ENCODE measurements around the gene TMEM132A.

DNA sequence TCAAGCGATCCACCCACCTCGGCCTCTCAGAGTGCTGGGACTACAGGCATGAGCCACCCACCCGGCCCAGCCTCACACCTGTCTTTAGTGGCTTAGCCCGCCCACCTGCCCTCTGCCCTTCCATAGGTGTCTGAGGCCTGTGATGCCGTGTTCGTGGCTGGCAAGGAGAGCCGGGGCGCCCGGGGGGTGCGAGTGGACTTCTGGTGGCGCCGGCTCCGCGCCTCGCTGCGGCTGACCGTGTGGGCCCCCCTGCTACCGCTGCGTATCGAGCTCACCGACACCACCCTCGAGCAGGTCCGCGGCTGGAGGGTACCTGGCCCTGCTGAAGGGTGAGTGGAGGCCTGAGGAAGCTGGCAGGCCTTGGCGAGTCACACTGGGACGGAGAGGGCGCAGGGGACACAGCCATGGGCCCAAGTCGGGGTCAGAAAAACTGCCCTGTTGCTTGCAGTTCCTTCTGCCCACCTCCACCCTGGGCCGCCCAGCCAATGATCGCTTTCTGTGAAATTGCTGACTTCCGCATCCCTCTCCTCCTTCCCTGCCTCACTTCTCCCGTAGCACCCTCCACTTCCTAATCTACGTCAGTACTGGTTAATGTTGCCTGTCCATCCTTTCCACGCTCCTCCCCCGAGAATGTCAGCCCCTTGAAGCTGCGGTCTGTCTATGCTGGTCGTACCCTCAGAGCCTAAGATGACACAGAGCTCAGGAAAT is 9.3 kb downstream of the TMEM132A start:
- TF ChIP-seq CREM (CRISPR knock-in tag; IDR thresholded peaks at IDR 0.05) (no peak), KAT7 (CRISPR knock-in tag; IDR thresholded peaks at IDR 0.05; ENCODE audit: borderline replicate concordance) (no peak), ELF4 (CRISPR knock-in tag; IDR thresholded peaks at IDR 0.05; ENCODE audit: low read depth) (no peak), SMAD3 (CRISPR knock-in tag; IDR thresholded peaks at IDR 0.05; ENCODE audit: borderline replicate concordance) (no peak), NR1H2 (CRISPR knock-in tag; IDR thresholded peaks at IDR 0.05) (no peak), ZNF263 (CRISPR knock-in tag; IDR thresholded peaks at IDR 0.05; ENCODE audit: low read depth) (no peak), SP1 (CRISPR knock-in tag; conservative IDR thresholded peaks at IDR 0.05) (no peak)
- TF ChIP-seq, protein P1, sequence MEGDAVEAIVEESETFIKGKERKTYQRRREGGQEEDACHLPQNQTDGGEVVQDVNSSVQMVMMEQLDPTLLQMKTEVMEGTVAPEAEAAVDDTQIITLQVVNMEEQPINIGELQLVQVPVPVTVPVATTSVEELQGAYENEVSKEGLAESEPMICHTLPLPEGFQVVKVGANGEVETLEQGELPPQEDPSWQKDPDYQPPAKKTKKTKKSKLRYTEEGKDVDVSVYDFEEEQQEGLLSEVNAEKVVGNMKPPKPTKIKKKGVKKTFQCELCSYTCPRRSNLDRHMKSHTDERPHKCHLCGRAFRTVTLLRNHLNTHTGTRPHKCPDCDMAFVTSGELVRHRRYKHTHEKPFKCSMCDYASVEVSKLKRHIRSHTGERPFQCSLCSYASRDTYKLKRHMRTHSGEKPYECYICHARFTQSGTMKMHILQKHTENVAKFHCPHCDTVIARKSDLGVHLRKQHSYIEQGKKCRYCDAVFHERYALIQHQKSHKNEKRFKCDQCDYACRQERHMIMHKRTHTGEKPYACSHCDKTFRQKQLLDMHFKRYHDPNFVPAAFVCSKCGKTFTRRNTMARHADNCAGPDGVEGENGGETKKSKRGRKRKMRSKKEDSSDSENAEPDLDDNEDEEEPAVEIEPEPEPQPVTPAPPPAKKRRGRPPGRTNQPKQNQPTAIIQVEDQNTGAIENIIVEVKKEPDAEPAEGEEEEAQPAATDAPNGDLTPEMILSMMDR (IDR thresholded peaks at IDR 0.05): no peak
- TF ChIP-seq, protein P2, sequence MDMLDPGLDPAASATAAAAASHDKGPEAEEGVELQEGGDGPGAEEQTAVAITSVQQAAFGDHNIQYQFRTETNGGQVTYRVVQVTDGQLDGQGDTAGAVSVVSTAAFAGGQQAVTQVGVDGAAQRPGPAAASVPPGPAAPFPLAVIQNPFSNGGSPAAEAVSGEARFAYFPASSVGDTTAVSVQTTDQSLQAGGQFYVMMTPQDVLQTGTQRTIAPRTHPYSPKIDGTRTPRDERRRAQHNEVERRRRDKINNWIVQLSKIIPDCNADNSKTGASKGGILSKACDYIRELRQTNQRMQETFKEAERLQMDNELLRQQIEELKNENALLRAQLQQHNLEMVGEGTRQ (CRISPR knock-in tag; IDR thresholded peaks at IDR 0.05): no peak
- TF ChIP-seq, protein P3, sequence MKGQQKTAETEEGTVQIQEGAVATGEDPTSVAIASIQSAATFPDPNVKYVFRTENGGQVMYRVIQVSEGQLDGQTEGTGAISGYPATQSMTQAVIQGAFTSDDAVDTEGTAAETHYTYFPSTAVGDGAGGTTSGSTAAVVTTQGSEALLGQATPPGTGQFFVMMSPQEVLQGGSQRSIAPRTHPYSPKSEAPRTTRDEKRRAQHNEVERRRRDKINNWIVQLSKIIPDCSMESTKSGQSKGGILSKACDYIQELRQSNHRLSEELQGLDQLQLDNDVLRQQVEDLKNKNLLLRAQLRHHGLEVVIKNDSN (CRISPR knock-in tag; IDR thresholded peaks at IDR 0.05): no peak
- TF ChIP-seq, protein P4, sequence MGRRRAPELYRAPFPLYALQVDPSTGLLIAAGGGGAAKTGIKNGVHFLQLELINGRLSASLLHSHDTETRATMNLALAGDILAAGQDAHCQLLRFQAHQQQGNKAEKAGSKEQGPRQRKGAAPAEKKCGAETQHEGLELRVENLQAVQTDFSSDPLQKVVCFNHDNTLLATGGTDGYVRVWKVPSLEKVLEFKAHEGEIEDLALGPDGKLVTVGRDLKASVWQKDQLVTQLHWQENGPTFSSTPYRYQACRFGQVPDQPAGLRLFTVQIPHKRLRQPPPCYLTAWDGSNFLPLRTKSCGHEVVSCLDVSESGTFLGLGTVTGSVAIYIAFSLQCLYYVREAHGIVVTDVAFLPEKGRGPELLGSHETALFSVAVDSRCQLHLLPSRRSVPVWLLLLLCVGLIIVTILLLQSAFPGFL (CRISPR knock-in tag; IDR thresholded peaks at IDR 0.05; ENCODE audit: borderline replicate concordance): no peak
- TF ChIP-seq, protein P5, sequence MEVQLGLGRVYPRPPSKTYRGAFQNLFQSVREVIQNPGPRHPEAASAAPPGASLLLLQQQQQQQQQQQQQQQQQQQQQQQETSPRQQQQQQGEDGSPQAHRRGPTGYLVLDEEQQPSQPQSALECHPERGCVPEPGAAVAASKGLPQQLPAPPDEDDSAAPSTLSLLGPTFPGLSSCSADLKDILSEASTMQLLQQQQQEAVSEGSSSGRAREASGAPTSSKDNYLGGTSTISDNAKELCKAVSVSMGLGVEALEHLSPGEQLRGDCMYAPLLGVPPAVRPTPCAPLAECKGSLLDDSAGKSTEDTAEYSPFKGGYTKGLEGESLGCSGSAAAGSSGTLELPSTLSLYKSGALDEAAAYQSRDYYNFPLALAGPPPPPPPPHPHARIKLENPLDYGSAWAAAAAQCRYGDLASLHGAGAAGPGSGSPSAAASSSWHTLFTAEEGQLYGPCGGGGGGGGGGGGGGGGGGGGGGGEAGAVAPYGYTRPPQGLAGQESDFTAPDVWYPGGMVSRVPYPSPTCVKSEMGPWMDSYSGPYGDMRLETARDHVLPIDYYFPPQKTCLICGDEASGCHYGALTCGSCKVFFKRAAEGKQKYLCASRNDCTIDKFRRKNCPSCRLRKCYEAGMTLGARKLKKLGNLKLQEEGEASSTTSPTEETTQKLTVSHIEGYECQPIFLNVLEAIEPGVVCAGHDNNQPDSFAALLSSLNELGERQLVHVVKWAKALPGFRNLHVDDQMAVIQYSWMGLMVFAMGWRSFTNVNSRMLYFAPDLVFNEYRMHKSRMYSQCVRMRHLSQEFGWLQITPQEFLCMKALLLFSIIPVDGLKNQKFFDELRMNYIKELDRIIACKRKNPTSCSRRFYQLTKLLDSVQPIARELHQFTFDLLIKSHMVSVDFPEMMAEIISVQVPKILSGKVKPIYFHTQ (CRISPR knock-in tag; IDR thresholded peaks at IDR 0.05): no peak
- TF ChIP-seq, protein P6, sequence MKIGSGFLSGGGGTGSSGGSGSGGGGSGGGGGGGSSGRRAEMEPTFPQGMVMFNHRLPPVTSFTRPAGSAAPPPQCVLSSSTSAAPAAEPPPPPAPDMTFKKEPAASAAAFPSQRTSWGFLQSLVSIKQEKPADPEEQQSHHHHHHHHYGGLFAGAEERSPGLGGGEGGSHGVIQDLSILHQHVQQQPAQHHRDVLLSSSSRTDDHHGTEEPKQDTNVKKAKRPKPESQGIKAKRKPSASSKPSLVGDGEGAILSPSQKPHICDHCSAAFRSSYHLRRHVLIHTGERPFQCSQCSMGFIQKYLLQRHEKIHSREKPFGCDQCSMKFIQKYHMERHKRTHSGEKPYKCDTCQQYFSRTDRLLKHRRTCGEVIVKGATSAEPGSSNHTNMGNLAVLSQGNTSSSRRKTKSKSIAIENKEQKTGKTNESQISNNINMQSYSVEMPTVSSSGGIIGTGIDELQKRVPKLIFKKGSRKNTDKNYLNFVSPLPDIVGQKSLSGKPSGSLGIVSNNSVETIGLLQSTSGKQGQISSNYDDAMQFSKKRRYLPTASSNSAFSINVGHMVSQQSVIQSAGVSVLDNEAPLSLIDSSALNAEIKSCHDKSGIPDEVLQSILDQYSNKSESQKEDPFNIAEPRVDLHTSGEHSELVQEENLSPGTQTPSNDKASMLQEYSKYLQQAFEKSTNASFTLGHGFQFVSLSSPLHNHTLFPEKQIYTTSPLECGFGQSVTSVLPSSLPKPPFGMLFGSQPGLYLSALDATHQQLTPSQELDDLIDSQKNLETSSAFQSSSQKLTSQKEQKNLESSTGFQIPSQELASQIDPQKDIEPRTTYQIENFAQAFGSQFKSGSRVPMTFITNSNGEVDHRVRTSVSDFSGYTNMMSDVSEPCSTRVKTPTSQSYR (CRISPR knock-in tag; IDR thresholded peaks at IDR 0.05): no peak
- TF ChIP-seq, protein P7, sequence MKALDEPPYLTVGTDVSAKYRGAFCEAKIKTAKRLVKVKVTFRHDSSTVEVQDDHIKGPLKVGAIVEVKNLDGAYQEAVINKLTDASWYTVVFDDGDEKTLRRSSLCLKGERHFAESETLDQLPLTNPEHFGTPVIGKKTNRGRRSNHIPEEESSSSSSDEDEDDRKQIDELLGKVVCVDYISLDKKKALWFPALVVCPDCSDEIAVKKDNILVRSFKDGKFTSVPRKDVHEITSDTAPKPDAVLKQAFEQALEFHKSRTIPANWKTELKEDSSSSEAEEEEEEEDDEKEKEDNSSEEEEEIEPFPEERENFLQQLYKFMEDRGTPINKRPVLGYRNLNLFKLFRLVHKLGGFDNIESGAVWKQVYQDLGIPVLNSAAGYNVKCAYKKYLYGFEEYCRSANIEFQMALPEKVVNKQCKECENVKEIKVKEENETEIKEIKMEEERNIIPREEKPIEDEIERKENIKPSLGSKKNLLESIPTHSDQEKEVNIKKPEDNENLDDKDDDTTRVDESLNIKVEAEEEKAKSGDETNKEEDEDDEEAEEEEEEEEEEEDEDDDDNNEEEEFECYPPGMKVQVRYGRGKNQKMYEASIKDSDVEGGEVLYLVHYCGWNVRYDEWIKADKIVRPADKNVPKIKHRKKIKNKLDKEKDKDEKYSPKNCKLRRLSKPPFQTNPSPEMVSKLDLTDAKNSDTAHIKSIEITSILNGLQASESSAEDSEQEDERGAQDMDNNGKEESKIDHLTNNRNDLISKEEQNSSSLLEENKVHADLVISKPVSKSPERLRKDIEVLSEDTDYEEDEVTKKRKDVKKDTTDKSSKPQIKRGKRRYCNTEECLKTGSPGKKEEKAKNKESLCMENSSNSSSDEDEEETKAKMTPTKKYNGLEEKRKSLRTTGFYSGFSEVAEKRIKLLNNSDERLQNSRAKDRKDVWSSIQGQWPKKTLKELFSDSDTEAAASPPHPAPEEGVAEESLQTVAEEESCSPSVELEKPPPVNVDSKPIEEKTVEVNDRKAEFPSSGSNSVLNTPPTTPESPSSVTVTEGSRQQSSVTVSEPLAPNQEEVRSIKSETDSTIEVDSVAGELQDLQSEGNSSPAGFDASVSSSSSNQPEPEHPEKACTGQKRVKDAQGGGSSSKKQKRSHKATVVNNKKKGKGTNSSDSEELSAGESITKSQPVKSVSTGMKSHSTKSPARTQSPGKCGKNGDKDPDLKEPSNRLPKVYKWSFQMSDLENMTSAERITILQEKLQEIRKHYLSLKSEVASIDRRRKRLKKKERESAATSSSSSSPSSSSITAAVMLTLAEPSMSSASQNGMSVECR (CRISPR knock-in tag; IDR thresholded peaks at IDR 0.05; ENCODE audit: borderline replicate concordance): no peak
